H1 (cell line): Measurements from ENCODE around the gene NABP2. TPM values are rescaled to one million over a fixed set of nuclear protein-coding genes. Genes with fewer than 3 reads are reported as not detected.

Experiments used
- CTCF ChIA-PET: fragments of 300-600 bp; sonication (Branson Sonifier 250); formaldehyde crosslinking; loops from one replicate; lab custom pipeline; 2021; ENCODE audit not compliant: partially characterized antibody; lab: Charles Lee
- POLR2A ChIA-PET: fragments of 300-600 bp; sonication (Branson Sonifier 250); formaldehyde crosslinking; loops from one replicate; lab custom pipeline; 2021; ENCODE audit warnings: inconsistent platforms; ENCODE audit not compliant: partially characterized antibody; lab: Charles Lee
- DNase-seq, 2 experiments: peaks; one replicate each; pipeline versions ENCODE4 v3.0.0 to v3.0.0-alpha.2; 2010 to 2022; ENCODE audit warnings: low spot score in 2 of 2, low read depth in 1 of 2, mixed read lengths in 1 of 2
- FAIRE-seq: peaks from 2 replicates; lab custom pipeline; 2011; peaks lifted over from hg19 to GRCh38; lab: Jason Lieb, UNC
- H2AFZ ChIP-seq: 2 replicates; pipeline ENCODE4 v1.8.1; 2012; ENCODE audit warnings: low read length, inconsistent platforms
- H2AK5ac ChIP-seq: 2 replicates; pipeline ENCODE4 v1.6.1; 2013; ENCODE audit warnings: low read depth, low read length
- H2BK120ac ChIP-seq: replicated peaks from 2 replicates; pipeline ENCODE3; 2013; ENCODE audit warnings: low read depth, low read length, inconsistent platforms
- H2BK12ac ChIP-seq: 2 replicates; pipeline ENCODE4 v1.6.1; 2013; ENCODE audit warnings: low read depth, low read length
- H2BK15ac ChIP-seq: 2 replicates; pipeline ENCODE4 v1.6.1; 2013; ENCODE audit warnings: low read length
- H2BK20ac ChIP-seq: 2 replicates; pipeline ENCODE4 v1.6.1; 2013; ENCODE audit warnings: low read length
- H2BK5ac ChIP-seq: 2 replicates; pipeline ENCODE4 v1.6.1; 2013; ENCODE audit warnings: low read depth, low read length
- H3K14ac ChIP-seq: 2 replicates; pipeline ENCODE4 v1.6.1; 2013; ENCODE audit warnings: inconsistent platforms; ENCODE audit not compliant: insufficient read length
- H3K18ac ChIP-seq: 2 replicates; pipeline ENCODE4 v1.6.1; 2013; ENCODE audit warnings: low read length; ENCODE audit errors: extremely low read depth
- H3K23ac ChIP-seq: 2 replicates; pipeline ENCODE4 v1.6.1; 2013; ENCODE audit warnings: inconsistent platforms; ENCODE audit not compliant: insufficient read length
- H3K23me2 ChIP-seq: 2 replicates; pipeline ENCODE4 v1.6.1; 2013; ENCODE audit warnings: low read depth, low read length
- H3K27ac ChIP-seq: 2 replicates; pipeline ENCODE4 v1.6.1; 2011; ENCODE audit warnings: low read depth, low read length, inconsistent platforms
- H3K27me3 ChIP-seq, 4 experiments: replicated peaks in 1 of 4; 1 replicate in 1 of 4; 2 replicates in 3 of 4; pipeline versions ENCODE4 v1.6.1 to v1.8.1; 2011 to 2013; ENCODE audit warnings: low read length in 3 of 4, mild to moderate bottlenecking in 3 of 4, inconsistent platforms in 2 of 4, mixed read lengths in 2 of 4, moderate library complexity in 1 of 4; ENCODE audit not compliant: control insufficient read depth in 3 of 4, insufficient read depth in 3 of 4; ENCODE audit errors: extremely low read depth in 1 of 4
- H3K36me3 ChIP-seq, 4 experiments: 2 replicates each; pipeline versions ENCODE4 v1.6.1 to v1.8.1; 2011 to 2013; ENCODE audit warnings: mild to moderate bottlenecking in 4 of 4, low read length in 3 of 4, moderate library complexity in 2 of 4, control low read depth in 1 of 4, inconsistent platforms in 1 of 4; ENCODE audit not compliant: insufficient read depth in 4 of 4, control insufficient read depth in 2 of 4
- H3K4ac ChIP-seq: replicated peaks from 2 replicates; pipeline ENCODE3; 2013; ENCODE audit warnings: low read length, low read depth, mixed read lengths, inconsistent platforms; ENCODE audit not compliant: insufficient read length
- H3K4me1 ChIP-seq, 4 experiments: replicated peaks in 1 of 4; 1 replicate in 1 of 4; 2 replicates in 3 of 4; pipeline versions ENCODE4 v1.6.1 to v1.8.1; 2011 to 2013; ENCODE audit warnings: low read length in 3 of 4, inconsistent platforms in 2 of 4, mixed read lengths in 1 of 4; ENCODE audit not compliant: insufficient read depth in 4 of 4, control insufficient read depth in 3 of 4
- H3K4me2 ChIP-seq, 2 experiments: 2 replicates each; pipeline versions ENCODE4 v1.6.1 to v1.8.1; 2011 to 2013; ENCODE audit warnings: low read depth in 2 of 2, low read length in 2 of 2, control low read depth in 1 of 2, inconsistent platforms in 1 of 2, mild to moderate bottlenecking in 1 of 2; ENCODE audit not compliant: insufficient read depth in 1 of 2
- H3K4me3 ChIP-seq, 4 experiments: fragments of 200-600, 300-600 bp in 1 of 4; sonication (generic), shearing (Covaris generic), sonication (Bioruptor Twin) in 1 of 4; 2 replicates each; pipeline versions ENCODE4 v1.5.1 to v1.8.1; 2011 to 2016; ENCODE audit warnings: low read length in 4 of 4, low read depth in 3 of 4, control low read depth in 2 of 4, inconsistent platforms in 2 of 4, mild to moderate bottlenecking in 2 of 4, mixed read lengths in 1 of 4, moderate library complexity in 1 of 4; ENCODE audit not compliant: insufficient read depth in 2 of 4; ENCODE audit errors: extremely low read depth in 1 of 4
- H3K56ac ChIP-seq: replicated peaks from 2 replicates; pipeline ENCODE3; 2013; ENCODE audit warnings: low read depth, mild to moderate bottlenecking, mixed read lengths, low read length, inconsistent platforms; ENCODE audit not compliant: insufficient read length
- H3K79me1 ChIP-seq: 2 replicates; pipeline ENCODE4 v1.6.1; 2013; ENCODE audit warnings: low read depth, low read length, control low read depth
- H3K79me2 ChIP-seq, 2 experiments: 2 replicates each; pipeline versions ENCODE4 v1.6.1 to v1.8.1; 2012 to 2013; ENCODE audit warnings: low read length in 2 of 2, mild to moderate bottlenecking in 2 of 2, inconsistent platforms in 1 of 2; ENCODE audit not compliant: insufficient read depth in 2 of 2, control insufficient read depth in 1 of 2
- H3K9ac ChIP-seq, 4 experiments: replicated peaks in 1 of 4; 1 replicate in 1 of 4; 2 replicates in 3 of 4; pipeline versions ENCODE4 v1.6.1 to v1.8.1; 2011 to 2013; ENCODE audit warnings: low read depth in 3 of 4, low read length in 3 of 4, control low read depth in 2 of 4, mild to moderate bottlenecking in 2 of 4, moderate library complexity in 2 of 4, inconsistent platforms in 1 of 4; ENCODE audit errors: extremely low read depth in 1 of 4
- H3K9me3 ChIP-seq, 2 experiments: 2 replicates each; pipeline versions ENCODE4 v1.6.1 to v1.8.1; 2012 to 2013; ENCODE audit warnings: mild to moderate bottlenecking in 2 of 2, moderate library complexity in 2 of 2, control low read depth in 1 of 2, inconsistent platforms in 1 of 2, low read depth in 1 of 2, low read length in 1 of 2, mixed read lengths in 1 of 2; ENCODE audit not compliant: insufficient read depth in 2 of 2
- H4K20me1 ChIP-seq, 2 experiments: replicated peaks in 1 of 2; 2 replicates each; pipeline versions ENCODE3 to v1.8.1; 2011 to 2013; ENCODE audit warnings: inconsistent platforms in 2 of 2, low read length in 2 of 2, mild to moderate bottlenecking in 1 of 2; ENCODE audit not compliant: insufficient read depth in 2 of 2, control insufficient read depth in 1 of 2
- H4K5ac ChIP-seq: 2 replicates; pipeline ENCODE4 v1.6.1; 2013; ENCODE audit warnings: low read length, low read depth, mixed read lengths, inconsistent platforms; ENCODE audit not compliant: insufficient read length
- H4K8ac ChIP-seq: 2 replicates; pipeline ENCODE4 v1.8.0; 2013; ENCODE audit warnings: mild to moderate bottlenecking, moderate library complexity, low read length, inconsistent platforms; ENCODE audit not compliant: insufficient read depth; ENCODE audit errors: extremely low read depth
- H4K91ac ChIP-seq: replicated peaks from 2 replicates; pipeline ENCODE3; 2013; ENCODE audit warnings: low read length, mixed read lengths, inconsistent platforms; ENCODE audit not compliant: insufficient read length
- CHD1 ChIP-seq: IDR thresholded peaks from 2 replicates; pipeline ENCODE4 v1.6.1; 2012; ENCODE audit warnings: low read depth, low read length, improper control_type of control experiment
- CTCF ChIP-seq, 3 experiments: IDR thresholded peaks; 1 replicate in 2 of 3; 2 replicates in 1 of 3; pipeline versions ENCODE4 v1.5.1 to v1.6.1; 2011; ENCODE audit warnings: low read length in 3 of 3, mild to moderate bottlenecking in 3 of 3, inconsistent platforms in 2 of 3, low read depth in 1 of 3, moderate library complexity in 1 of 3; ENCODE audit not compliant: insufficient read depth in 1 of 3; ENCODE audit errors: control extremely low read depth in 1 of 3
- E2F6 ChIP-seq: IDR thresholded peaks from 2 replicates; pipeline ENCODE4 v1.6.1; 2012; ENCODE audit warnings: inconsistent platforms
- EP300 ChIP-seq, 2 experiments: IDR thresholded peaks; 1 replicate in 1 of 2; 2 replicates in 1 of 2; pipeline ENCODE4 v1.6.1; 2011 to 2012; ENCODE audit warnings: low read depth in 2 of 2, low read length in 2 of 2, mild to moderate bottlenecking in 2 of 2, borderline replicate concordance in 1 of 2, inconsistent platforms in 1 of 2, moderate library complexity in 1 of 2
- NRF1 ChIP-seq: IDR thresholded peaks from 2 replicates; pipeline ENCODE4 v1.6.1; 2011; ENCODE audit warnings: mild to moderate bottlenecking, low read depth, low read length, improper control_type of control experiment
- POLR2A ChIP-seq, 2 experiments: IDR thresholded peaks; 1 replicate in 1 of 2; 2 replicates in 1 of 2; pipeline ENCODE4 v1.6.1; 2011; ENCODE audit warnings: low read depth in 2 of 2, low read length in 2 of 2, mild to moderate bottlenecking in 2 of 2; ENCODE audit errors: control extremely low read depth in 1 of 2
- POU5F1 ChIP-seq: IDR thresholded peaks from 2 replicates; pipeline ENCODE4 v1.6.1; 2011; ENCODE audit warnings: low read depth, mild to moderate bottlenecking, low read length, moderate library complexity
- RFX5 ChIP-seq: IDR thresholded peaks from 2 replicates; pipeline ENCODE4 v1.6.1; 2011; ENCODE audit warnings: low read depth, low read length, improper control_type of control experiment, borderline replicate concordance
- SIRT6 ChIP-seq: IDR thresholded peaks from one replicate; pipeline ENCODE4 v1.7.1; 2012; ENCODE audit warnings: low read length, inconsistent platforms
- SP4 ChIP-seq: IDR thresholded peaks from 2 replicates; pipeline ENCODE4 v1.6.1; 2012; ENCODE audit warnings: low read length, inconsistent platforms
- SUZ12 ChIP-seq: fragments of 200-600 bp; sonication (generic); IDR thresholded peaks from 2 replicates; pipeline ENCODE4 v1.6.1; 2012; ENCODE audit warnings: mild to moderate bottlenecking, inconsistent platforms, low read length, moderate library complexity, mixed read lengths
- TBP ChIP-seq: IDR thresholded peaks from 2 replicates; pipeline ENCODE4 v1.6.1; 2011; ENCODE audit warnings: low read depth, low read length, improper control_type of control experiment
- polyA plus RNA-seq, 7 experiments: library from polyadenylated mRNA; depleted of rRNA in 3 of 7; stranded (reverse) in 5 of 7; unstranded in 2 of 7; fragments of >200 nt in 5 of 7; fragments of 200-250 nt in 2 of 7; gene quantifications; 1 replicate in 5 of 7; 2 replicates in 1 of 7; 4 replicates in 1 of 7; pipeline versions ENCODE4 v1.2.1 to v1.2.3, GENCODE V29; 2011 to 2013; ENCODE audit warnings: missing spikeins in 2 of 7, mixed read lengths in 2 of 7
- total RNA-seq: library from RNA; stranded (reverse); fragmentation: NEBNext Ultra II Directional; extraction: Animal tissue kit (Norgen Biotek cat#: 25700); gene quantifications from 2 replicates; pipeline ENCODE4 v1.2.1, GENCODE V29; 2021

Gene NABP2
- total and polyA plus RNA-seq, 2 of the 8 experiments (the other 6 are each of a cell fraction or from before 2014, with no cell fraction given): 58.1 to 67.5 TPM

- DNase-seq: no peak
- Histone ChIP-seq H4K8ac (no peak overlapping the region), H2BK120ac (no peak overlapping the region), H3K23me2 (peaks cover 11% of the 10 kb centered on the region), H3K4me3 (no peak overlapping the region), H3K79me2 (peaks cover 9 to 13% of the 10 kb centered on the region in 2 experiments), H2BK20ac (no peak overlapping the region), H3K56ac (no peak overlapping the region), H2BK12ac (no peak overlapping the region), H4K5ac (no peak overlapping the region), H2AFZ (no peak overlapping the region), H2AK5ac (no peak overlapping the region), H3K9ac (no peak overlapping the region), H3K9me3 (no peaks in the 10 kb centered on the region), H3K79me1 (0 out of 2 replicates have a peak, but pooled peaks cover 3% of the 10 kb centered on the region), H3K27me3 (no peaks in the 10 kb centered on the region), H3K23ac (no peak overlapping the region), H2BK15ac (no peak overlapping the region), H3K27ac (no peak overlapping the region), H3K18ac (no peak overlapping the region), H2BK5ac (no peak overlapping the region), H3K4me1 (peaks cover 2 to 6% (median 3%) of the 10 kb centered on the region in 4 experiments; a peak in 3 of 7 replicates), H3K4ac (no peak overlapping the region), H3K4me2 (no peak overlapping the region), H3K14ac (no peak overlapping the region), H4K20me1 (peaks cover 0 to 4% of the 10 kb centered on the region in 2 experiments), H4K91ac (no peak overlapping the region), H3K36me3 (no peaks in the 10 kb centered on the region)
- no peak for FAIRE-seq
- POLR2A ChIA-PET: interaction anchor here (5.7 to 26.3 kb wide), 3 partner anchors 7 to 32 kb away, joined by 63 to 656 read pairs (median 66); partner anchors contain the start of genes MYL6 and RNF41
- CTCF ChIA-PET: interaction anchor here (0.6 to 6.2 kb wide), 14 partner anchors 12 to 467 kb away, joined by 3 to 111 read pairs (median 4); partner anchors contain the start of genes ANKRD52 and RNF41
- TF ChIP-seq SUZ12 (no peak), POLR2A (IDR thresholded peaks at IDR 0.05; ENCODE audit: control extremely low read depth in 1 of 2, low read depth in 2 of 2, low read length in 2 of 2) (no peak), EP300 (IDR thresholded peaks at IDR 0.05; ENCODE audit: borderline replicate concordance in 1 of 2, low read depth in 2 of 2, low read length in 2 of 2) (no peak), RFX5 (no peak), SP4 (no peak), NRF1 (no peak), TBP (no peak), CHD1 (no peak), SIRT6 (no peak), E2F6 (no peak), CTCF (IDR thresholded peaks at IDR 0.05; ENCODE audit: control extremely low read depth in 1 of 3, insufficient read depth in 1 of 3, low read depth in 1 of 3, low read length in 3 of 3) (no peak), POU5F1 (no peak)
These were observed 31.6 kb upstream of the NABP2 start for GRCh38 chr12:56192582-56192981.
